Cardiac fibroblast (primary cell): ENCODE results near the gene AARS2.
"Not testable (repeated sequence)": the region's sequence is repeated elsewhere in the genome, so short reads cannot be mapped to it uniquely, and the experiment has no call there.

Experiments used
- DNase-seq, 2 donors: peaks; one replicate each; pipeline versions ENCODE4 v3.0.0 to v3.0.0-alpha.2; 2010; ENCODE audit warnings: low read depth in 2 of 2
- H3K4me3 ChIP-seq, 2 donors: replicated peaks in 1 of 2; 1 replicate in 1 of 2; 2 replicates in 1 of 2; pipeline ENCODE4 v1.5.1; 2011; ENCODE audit warnings: low read depth in 2 of 2, low read length in 2 of 2, mild to moderate bottlenecking in 2 of 2, moderate library complexity in 1 of 2
- CTCF ChIP-seq: IDR thresholded peaks from one replicate; pipeline ENCODE4 v1.5.1; 2011; ENCODE audit warnings: low read depth, mild to moderate bottlenecking, low read length, inconsistent platforms

Gene AARS2

GRCh38 chr6:44352259-44352658 lies 39.1 kb upstream of the AARS2 start:
- H3K4me3 ChIP-seq, result no peak overlapping the region
- no peak for DNase-seq
- no peak for TF ChIP-seq CTCF

- DNase-seq, H3K4me3 ChIP-seq: not testable (repeated sequence)
Observed at GRCh38 chr6:44350650-44350994, 37.5 kb upstream of the AARS2 start.

- no peak for DNase-seq
- TF ChIP-seq CTCF, result no peak
- H3K4me3 ChIP-seq, result no peak overlapping the region
Observed at GRCh38 chr6:44349904-44350649, 36.9 kb upstream of the AARS2 start.

- not testable (repeated sequence) for H3K4me3 ChIP-seq, DNase-seq
Observed at GRCh38 chr6:44346818-44347217, 33.7 kb upstream of the AARS2 start.

- H3K4me3 ChIP-seq, result no peak within 1 kb of the TSS
- TF ChIP-seq CTCF, result no peak
- no peak for DNase-seq
Observed at GRCh38 chr6:44342489-44342888, 29.3 kb upstream of the AARS2 start, which contains the start of gene SPATS1. SPATS1 (plus strand) TSS chr6:44342650; CDS start chr6:44343096, 446 bp downstream.

- no peak overlapping the region for H3K4me3 ChIP-seq
- TF ChIP-seq CTCF, result no peak
- DNase-seq, result peak in 1 of 2 donors; percentile 12
Observed at GRCh38 chr6:44342052-44342451, 28.9 kb upstream of the AARS2 start.

- TF ChIP-seq CTCF, result no peak
- H3K4me3 ChIP-seq, result no peak overlapping the region
Observed at GRCh38 chr6:44341095-44341890, 28.1 kb upstream of the AARS2 start.

More at GRCh38 chr6:44341095-44341890, 28.1 kb upstream of the AARS2 start:
- no peak for DNase-seq
